IMR-90 (cell line): ENCODE measurements around the gene ZMIZ1. TPM values are rescaled to one million over a fixed set of nuclear protein-coding genes. Genes with fewer than 3 reads are reported as not detected.
A peak's percentile ranks its signal among the peaks of the same experiment; 100 is the strongest.

Experiments used
- ATAC-seq: fragments of 200-7000 bp; cut with Tn5 transposase; 2 replicates; pipeline ENCODE4 v1.9.1; 2020; ENCODE audit warnings: low read depth, mild to moderate bottlenecking, moderate library complexity
- BruUV-seq: library from RNA; stranded (reverse); fragments of 400-500 nt; replicated peaks from 2 replicates; lab custom pipeline; 2021; lab: Mats Ljungman, UMichigan
- CTCF ChIA-PET: fragments of 300-600 bp; formaldehyde crosslinking; extraction: SDS; loops from one replicate; lab custom pipeline; 2021; ENCODE audit warnings: antibody characterized with exemption; lab: Yijun Ruan, JAX
- POLR2A ChIA-PET: fragments of 300-600 bp; sonication (Branson Sonifier 250); formaldehyde crosslinking; loops from one replicate; lab custom pipeline; 2022; ENCODE audit warnings: antibody characterized with exemption; ENCODE audit not compliant: unreplicated experiment; lab: Charles Lee
- DNase-seq: peaks from one replicate; pipeline ENCODE4 v3.0.0; 2013
- H2AFZ ChIP-seq: replicated peaks from 2 replicates; pipeline ENCODE3; 2013; ENCODE audit warnings: low read length, mild to moderate bottlenecking; ENCODE audit not compliant: poor library complexity
- H2AK5ac ChIP-seq: 2 replicates; pipeline ENCODE4 v1.6.1; 2013; ENCODE audit warnings: low read depth, low read length, inconsistent platforms
- H2AK9ac ChIP-seq: replicated peaks from 2 replicates; pipeline ENCODE3; 2013; ENCODE audit warnings: mild to moderate bottlenecking, low read depth, low read length, moderate library complexity; ENCODE audit not compliant: poor library complexity
- H2BK120ac ChIP-seq: 2 replicates; pipeline ENCODE4 v1.6.1; 2013; ENCODE audit warnings: low read depth, low read length, inconsistent platforms
- H2BK15ac ChIP-seq: 3 replicates; pipeline ENCODE4 v1.6.1; 2013; ENCODE audit warnings: low read depth, low read length, inconsistent platforms
- H2BK20ac ChIP-seq: 2 replicates; pipeline ENCODE4 v1.6.1; 2013; ENCODE audit warnings: low read depth, mild to moderate bottlenecking, inconsistent platforms, low read length, moderate library complexity
- H2BK5ac ChIP-seq: 2 replicates; pipeline ENCODE4 v1.6.1; 2013; ENCODE audit warnings: mild to moderate bottlenecking, low read depth, low read length, inconsistent platforms; ENCODE audit not compliant: poor library complexity, severe bottlenecking
- H3K14ac ChIP-seq: replicated peaks from 2 replicates; pipeline ENCODE4 v1.6.1; 2013; ENCODE audit warnings: low read depth, low read length, inconsistent platforms
- H3K18ac ChIP-seq: 2 replicates; pipeline ENCODE4 v1.6.1; 2013; ENCODE audit warnings: low read depth, low read length, control low read depth
- H3K23ac ChIP-seq: 2 replicates; pipeline ENCODE4 v1.6.1; 2013; ENCODE audit warnings: low read depth, low read length, inconsistent platforms
- H3K27ac ChIP-seq: 2 replicates; pipeline ENCODE4 v1.5.1; 2013; ENCODE audit warnings: mild to moderate bottlenecking, control low read depth, low read length; ENCODE audit not compliant: insufficient read depth
- H3K27me3 ChIP-seq: 2 replicates; pipeline ENCODE4 v1.6.1; 2013; ENCODE audit warnings: low read length; ENCODE audit not compliant: control insufficient read depth, insufficient read depth
- H3K36me3 ChIP-seq: 2 replicates; pipeline ENCODE4 v1.6.1; 2013; ENCODE audit warnings: low read length, mixed read lengths; ENCODE audit not compliant: control insufficient read depth, insufficient read depth
- H3K4ac ChIP-seq: 2 replicates; pipeline ENCODE4 v1.6.1; 2013; ENCODE audit warnings: low read depth, low read length, inconsistent platforms
- H3K4me1 ChIP-seq: 2 replicates; pipeline ENCODE4 v1.6.1; 2013; ENCODE audit warnings: low read length, mixed read lengths; ENCODE audit not compliant: control insufficient read depth, insufficient read depth
- H3K4me2 ChIP-seq: 2 replicates; pipeline ENCODE4 v1.6.1; 2013; ENCODE audit warnings: low read depth, mild to moderate bottlenecking, control low read depth, low read length, moderate library complexity
- H3K4me3 ChIP-seq: 2 replicates; pipeline ENCODE4 v1.5.1; 2013; ENCODE audit warnings: low read depth, mild to moderate bottlenecking, control low read depth, low read length, moderate library complexity; ENCODE audit not compliant: insufficient read depth
- H3K56ac ChIP-seq: 2 replicates; pipeline ENCODE4 v1.6.1; 2013; ENCODE audit warnings: low read length, inconsistent platforms; ENCODE audit not compliant: insufficient read depth; ENCODE audit errors: extremely low read depth
- H3K79me1 ChIP-seq, 2 experiments: 2 replicates each; pipeline ENCODE4 v1.6.1; 2013; ENCODE audit warnings: low read length in 2 of 2, inconsistent platforms in 1 of 2, low read depth in 1 of 2
- H3K9ac ChIP-seq: 2 replicates; pipeline ENCODE4 v1.6.1; 2013; ENCODE audit warnings: low read depth, low read length, control low read depth
- H3K9me1 ChIP-seq: 2 replicates; pipeline ENCODE4 v1.6.1; 2013; ENCODE audit warnings: low read length, inconsistent platforms; ENCODE audit not compliant: insufficient read depth
- H3K9me3 ChIP-seq: 2 replicates; pipeline ENCODE4 v1.6.1; 2013; ENCODE audit warnings: low read length; ENCODE audit not compliant: control insufficient read depth, insufficient read depth
- H4K20me1 ChIP-seq: 2 replicates; pipeline ENCODE4 v1.6.1; 2013; ENCODE audit warnings: low read length, inconsistent platforms; ENCODE audit not compliant: insufficient read depth
- H4K5ac ChIP-seq: 2 replicates; pipeline ENCODE4 v1.6.1; 2013; ENCODE audit warnings: mild to moderate bottlenecking, low read depth, low read length, control low read depth
- H4K8ac ChIP-seq, 2 experiments: 2 replicates each; pipeline ENCODE4 v1.6.1; 2013; ENCODE audit warnings: low read depth in 2 of 2, low read length in 2 of 2, control low read depth in 1 of 2, inconsistent platforms in 1 of 2
- H4K91ac ChIP-seq: 2 replicates; pipeline ENCODE4 v1.6.1; 2013; ENCODE audit warnings: low read depth, low read length, inconsistent platforms; ENCODE audit not compliant: insufficient read depth
- BHLHE40 ChIP-seq: fragments of 150-350 bp; IDR thresholded peaks from 2 replicates; pipeline ENCODE4 v1.6.1; 2016; ENCODE audit warnings: mild to moderate bottlenecking, low read depth, low read length
- CEBPB ChIP-seq: IDR thresholded peaks from 2 replicates; pipeline ENCODE4 v1.6.1; 2012; ENCODE audit warnings: low read depth, low read length, improper control_type of control experiment
- CHD1 ChIP-seq: IDR thresholded peaks from 2 replicates; pipeline ENCODE4 v1.6.1; 2012; ENCODE audit warnings: low read depth, low read length, improper control_type of control experiment
- FOS ChIP-seq: fragments of 150-350 bp; IDR thresholded peaks from 2 replicates; pipeline ENCODE4 v1.6.1; 2016; ENCODE audit warnings: low read depth, low read length
- MAFK ChIP-seq: IDR thresholded peaks from 2 replicates; pipeline ENCODE4 v1.6.1; 2012; ENCODE audit warnings: low read depth, low read length, improper control_type of control experiment
- MAZ ChIP-seq: IDR thresholded peaks from 2 replicates; pipeline ENCODE4 v1.6.1; 2012; ENCODE audit warnings: low read depth, mild to moderate bottlenecking, low read length, improper control_type of control experiment, moderate library complexity, borderline replicate concordance
- MXI1 ChIP-seq: IDR thresholded peaks from 2 replicates; pipeline ENCODE4 v1.6.1; 2012; ENCODE audit warnings: low read depth, mild to moderate bottlenecking, low read length, moderate library complexity, borderline replicate concordance
- NFE2L2 ChIP-seq: fragments of 150-350 bp; IDR thresholded peaks from 2 replicates; pipeline ENCODE4 v1.6.1; 2016; ENCODE audit warnings: low read depth, mild to moderate bottlenecking, low read length
- POLR2A ChIP-seq: IDR thresholded peaks from 2 replicates; pipeline ENCODE4 v1.6.1; 2012; ENCODE audit warnings: mild to moderate bottlenecking, low read depth, low read length
- RAD21 ChIP-seq: IDR thresholded peaks from 2 replicates; pipeline ENCODE4 v1.6.1; 2012; ENCODE audit warnings: low read length, improper control_type of control experiment
- RCOR1 ChIP-seq: IDR thresholded peaks from 2 replicates; pipeline ENCODE4 v1.6.1; 2012; ENCODE audit warnings: mild to moderate bottlenecking, low read length, improper control_type of control experiment; ENCODE audit not compliant: insufficient replicate concordance
- RFX5 ChIP-seq: IDR thresholded peaks from 2 replicates; pipeline ENCODE4 v1.8.0; 2012; ENCODE audit warnings: low read depth, mild to moderate bottlenecking, low read length, moderate library complexity
- SMC3 ChIP-seq: fragments of 150-350 bp; IDR thresholded peaks from 2 replicates; pipeline ENCODE4 v1.6.1; 2016; ENCODE audit warnings: low read depth, mild to moderate bottlenecking, antibody characterized with exemption, low read length, moderate library complexity
- WGBS, 2 experiments: methylation state at CpG; one replicate each; pipeline versions ENCODE4 v1.1.5 to v1.1.7; 2013; ENCODE audit warnings: missing lambda C conversion rate in 2 of 2; ENCODE audit not compliant: insufficient read length in 1 of 2; ENCODE audit errors: extremely low coverage in 2 of 2; 5-methylcytosine and 5-hydroxymethylcytosine counted together
- dilution Hi-C: fragments of 300-500 bp; cut with HindIII; formaldehyde crosslinking; loops from one replicate; pipeline ENCODE4 v1.14.3; 2018; ENCODE audit warnings: low sequenced_read_pairs; ENCODE audit not compliant: unreplicated experiment
- in situ Hi-C: fragments of 300-500 bp; cut with MboI; formaldehyde crosslinking; loops from 3 replicates; pipeline ENCODE4 v1.14.3; 2019; ENCODE audit warnings: low sequenced_read_pairs, inconsistent platforms, mixed read lengths
- intact Hi-C: fragments of 100-400 bp; cut with micrococcal nuclease; formaldehyde crosslinking; loops from 2 replicates; pipeline ENCODE4 v1.10.0; 2022
- polyA plus RNA-seq, 3 experiments: library from polyadenylated mRNA; depleted of rRNA; stranded (reverse); fragments of >200 nt; gene quantifications; 2 replicates each; pipeline ENCODE4 v1.2.3, GENCODE V29; 2012; ENCODE audit warnings: low replicate concordance in 1 of 3
- total RNA-seq: library from RNA; depleted of rRNA; stranded (reverse); fragments of >200 nt; gene quantifications from 2 replicates; pipeline ENCODE4 v1.2.3, GENCODE V29; 2012
- TF ChIP-seq, protein P1 (sequence below): conservative IDR thresholded peaks from 2 replicates; pipeline ENCODE4 v1.5.1; 2012; ENCODE audit warnings: mild to moderate bottlenecking, low read depth, low read length, improper control_type of control experiment
- TF ChIP-seq, protein P2 (sequence below): fragments of 150-350 bp; IDR thresholded peaks from 2 replicates; pipeline ENCODE4 v1.6.1; 2016; ENCODE audit warnings: low read depth, mild to moderate bottlenecking, low read length, moderate library complexity, borderline replicate concordance
- TF ChIP-seq, protein P3 (sequence below): fragments of 150-350 bp; IDR thresholded peaks from 2 replicates; pipeline ENCODE4 v1.6.1; 2017; ENCODE audit warnings: mild to moderate bottlenecking, antibody characterized with exemption, low read length, low read depth

The ZMIZ1 gene
- total and polyA plus RNA-seq, 2 of the 4 experiments (the other 2 are of a cell fraction): 6.6 to 48.7 TPM

DNA sequence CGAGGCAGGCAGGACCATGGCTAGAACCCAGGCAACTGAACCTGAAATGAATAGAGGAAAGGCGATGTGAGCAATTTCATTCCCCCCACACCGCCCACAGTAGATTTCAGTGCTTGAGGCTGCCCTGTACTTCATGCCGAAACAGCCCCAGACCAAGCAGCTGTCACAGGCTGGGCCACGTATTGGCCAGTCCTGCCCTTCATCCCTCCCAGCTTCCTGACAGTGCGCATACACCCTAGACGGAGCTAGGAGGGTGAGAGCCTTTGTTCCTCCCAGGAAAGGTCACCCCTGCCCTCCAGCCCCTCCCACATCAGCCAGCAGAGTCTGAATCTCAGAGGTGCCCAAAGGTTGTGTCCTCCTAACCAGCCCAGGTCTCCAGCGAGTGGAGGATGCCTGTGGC, 98.8 kb downstream of the ZMIZ1 start:
- Histone ChIP-seq H2BK5ac (no peak overlapping the region), H2AK5ac (no peak overlapping the region), H2AFZ (peak overlapping the region; percentile 44), H4K91ac (no peak overlapping the region), H3K9me3 (no peaks in the 10 kb centered on the region), H2BK15ac (no peak overlapping the region), H3K14ac (no peak overlapping the region), H3K4me3 (no peak overlapping the region), H4K5ac (no peak overlapping the region), H3K23ac (no peak overlapping the region), H3K9ac (no peak overlapping the region), H2BK120ac (no peak overlapping the region), H2AK9ac (no peak overlapping the region), H3K56ac (no peak overlapping the region), H4K20me1 (peaks cover 29% of the 10 kb centered on the region), H3K36me3 (peaks cover 75% of the 10 kb centered on the region), H3K79me1 (peaks cover 61 to 99% of the 10 kb centered on the region in 2 experiments), H2BK20ac (no peak overlapping the region), H3K4ac (peak overlapping the region; percentile 1; the same call in 1 of the 2 replicates), H3K27me3 (no peaks in the 10 kb centered on the region), H4K8ac (no peak overlapping the region), H3K4me2 (no peak overlapping the region), H3K4me1 (peaks cover 31% of the 10 kb centered on the region), H3K27ac (no peak overlapping the region), H3K9me1 (peaks cover 30% of the 10 kb centered on the region), H3K18ac (no peak overlapping the region)
- CTCF ChIA-PET: no interaction called here
- 100% methylated on average over 2 of the region's 8 CpGs; no CpG with 5 or more reads in 1 of the 2 experiments for WGBS, 2 experiments
- dilution Hi-C loops (no loop called here), in situ Hi-C loops (no loop called here), intact Hi-C loops (no loop called here)
- POLR2A ChIA-PET: no interaction called here
- ATAC-seq (no peak), DNase-seq (no peak)
- no TSS peak for BruUV-seq
- TF ChIP-seq, protein P1, sequence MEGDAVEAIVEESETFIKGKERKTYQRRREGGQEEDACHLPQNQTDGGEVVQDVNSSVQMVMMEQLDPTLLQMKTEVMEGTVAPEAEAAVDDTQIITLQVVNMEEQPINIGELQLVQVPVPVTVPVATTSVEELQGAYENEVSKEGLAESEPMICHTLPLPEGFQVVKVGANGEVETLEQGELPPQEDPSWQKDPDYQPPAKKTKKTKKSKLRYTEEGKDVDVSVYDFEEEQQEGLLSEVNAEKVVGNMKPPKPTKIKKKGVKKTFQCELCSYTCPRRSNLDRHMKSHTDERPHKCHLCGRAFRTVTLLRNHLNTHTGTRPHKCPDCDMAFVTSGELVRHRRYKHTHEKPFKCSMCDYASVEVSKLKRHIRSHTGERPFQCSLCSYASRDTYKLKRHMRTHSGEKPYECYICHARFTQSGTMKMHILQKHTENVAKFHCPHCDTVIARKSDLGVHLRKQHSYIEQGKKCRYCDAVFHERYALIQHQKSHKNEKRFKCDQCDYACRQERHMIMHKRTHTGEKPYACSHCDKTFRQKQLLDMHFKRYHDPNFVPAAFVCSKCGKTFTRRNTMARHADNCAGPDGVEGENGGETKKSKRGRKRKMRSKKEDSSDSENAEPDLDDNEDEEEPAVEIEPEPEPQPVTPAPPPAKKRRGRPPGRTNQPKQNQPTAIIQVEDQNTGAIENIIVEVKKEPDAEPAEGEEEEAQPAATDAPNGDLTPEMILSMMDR: no peak
- TF ChIP-seq CHD1 (no peak), POLR2A (no peak), RFX5 (no peak), MAFK (no peak), RAD21 (no peak), CEBPB (no peak), BHLHE40 (no peak), NFE2L2 (no peak), RCOR1 (no peak), SMC3 (no peak), MAZ (no peak), FOS (no peak), MXI1 (no peak)
- TF ChIP-seq, protein P2, sequence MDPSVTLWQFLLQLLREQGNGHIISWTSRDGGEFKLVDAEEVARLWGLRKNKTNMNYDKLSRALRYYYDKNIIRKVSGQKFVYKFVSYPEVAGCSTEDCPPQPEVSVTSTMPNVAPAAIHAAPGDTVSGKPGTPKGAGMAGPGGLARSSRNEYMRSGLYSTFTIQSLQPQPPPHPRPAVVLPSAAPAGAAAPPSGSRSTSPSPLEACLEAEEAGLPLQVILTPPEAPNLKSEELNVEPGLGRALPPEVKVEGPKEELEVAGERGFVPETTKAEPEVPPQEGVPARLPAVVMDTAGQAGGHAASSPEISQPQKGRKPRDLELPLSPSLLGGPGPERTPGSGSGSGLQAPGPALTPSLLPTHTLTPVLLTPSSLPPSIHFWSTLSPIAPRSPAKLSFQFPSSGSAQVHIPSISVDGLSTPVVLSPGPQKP: no peak
- TF ChIP-seq, protein P3, sequence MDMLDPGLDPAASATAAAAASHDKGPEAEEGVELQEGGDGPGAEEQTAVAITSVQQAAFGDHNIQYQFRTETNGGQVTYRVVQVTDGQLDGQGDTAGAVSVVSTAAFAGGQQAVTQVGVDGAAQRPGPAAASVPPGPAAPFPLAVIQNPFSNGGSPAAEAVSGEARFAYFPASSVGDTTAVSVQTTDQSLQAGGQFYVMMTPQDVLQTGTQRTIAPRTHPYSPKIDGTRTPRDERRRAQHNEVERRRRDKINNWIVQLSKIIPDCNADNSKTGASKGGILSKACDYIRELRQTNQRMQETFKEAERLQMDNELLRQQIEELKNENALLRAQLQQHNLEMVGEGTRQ: no peak
